OCI-LY3 (cell line): ENCODE measurements around the gene YWHAQ.
"Not testable (repeated sequence)": the region's sequence is repeated elsewhere in the genome, so short reads cannot be mapped to it uniquely, and the experiment has no call there.

Experiments
- CTCF ChIP-seq: fragments of 200-600, 300-600 bp; sonication (generic); IDR thresholded peaks from 2 replicates; pipeline ENCODE4 v1.5.1; 2014; ENCODE audit warnings: antibody characterized with exemption, low read length, low read depth
- EZH2phosphoT487 ChIP-seq: fragments of 200-600 bp; shearing (Covaris generic); IDR thresholded peaks from 2 replicates; pipeline ENCODE4 v1.6.1; 2018; ENCODE audit warnings: antibody characterized with exemption, mixed run types, low read depth

- TF ChIP-seq CTCF, EZH2phosphoT487: not testable (repeated sequence)
Observed at GRCh38 chr2:9611549-9611912, 19.3 kb downstream of the YWHAQ start.
